Epidermal melanocyte (primary cell): ENCODE measurements around the gene ZNF133.
"Not testable (repeated sequence)": the region's sequence is repeated elsewhere in the genome, so short reads cannot be mapped to it uniquely, and the experiment has no call there.

Experiments
- DNase-seq: peaks from one replicate; pipeline ENCODE4 v3.0.0; 2011; ENCODE audit warnings: low spot score; ENCODE audit not compliant: insufficient read length

The ZNF133 gene

DNA sequence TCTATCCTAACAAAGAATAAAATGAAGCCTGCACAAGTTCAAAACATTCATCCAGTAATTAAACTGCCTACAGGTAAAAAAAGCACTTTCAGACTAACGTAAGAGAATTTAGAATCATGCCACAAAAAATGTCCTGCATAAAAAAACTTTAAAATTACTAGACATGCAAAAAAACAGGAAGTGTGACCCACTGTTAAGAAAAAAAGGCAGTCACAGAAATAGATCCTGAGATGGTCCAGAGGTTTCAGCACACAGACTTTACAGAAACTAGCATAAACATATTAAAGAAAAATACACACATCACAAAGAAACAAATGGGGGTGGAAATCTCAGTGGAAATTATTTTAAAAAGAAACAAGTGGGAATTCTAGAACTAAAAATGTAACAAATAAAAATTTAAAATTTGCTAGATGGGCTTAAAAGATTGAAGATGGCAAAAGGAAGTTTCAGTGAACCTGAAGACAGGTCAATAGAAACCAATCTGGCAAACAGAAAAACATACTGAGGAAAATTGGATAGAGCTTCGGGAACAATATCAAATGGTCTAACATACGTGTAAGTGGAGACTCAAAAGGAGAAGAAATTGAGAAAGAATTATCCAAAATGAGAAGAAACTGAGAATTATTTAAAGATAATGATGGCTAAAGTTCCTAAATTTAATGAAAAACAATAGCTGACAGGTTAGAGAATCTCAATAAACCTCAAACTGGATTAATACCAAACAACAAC is 3.4 kb upstream of the ZNF133 start:
- DNase-seq: no peak

DNA sequence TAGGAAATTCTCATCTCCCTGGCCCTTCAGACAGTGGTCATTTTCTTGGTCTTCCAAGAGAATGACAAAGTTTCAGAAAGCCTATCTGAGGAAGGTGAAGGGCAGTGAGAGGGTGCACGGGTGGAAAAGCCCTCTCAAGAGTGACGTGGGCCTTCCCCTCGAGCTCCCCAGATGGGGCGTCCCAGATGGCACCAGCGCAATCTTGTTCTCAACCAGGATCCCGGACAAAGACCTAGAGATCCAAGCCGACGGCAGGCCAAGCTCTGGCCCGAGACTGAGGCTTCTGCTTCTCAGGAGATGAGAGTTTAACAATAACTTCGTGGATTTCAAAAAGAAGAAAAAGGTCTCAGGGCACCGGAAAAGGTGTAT is 797 bp upstream of the ZNF133 start:
- no peak for DNase-seq

DNA sequence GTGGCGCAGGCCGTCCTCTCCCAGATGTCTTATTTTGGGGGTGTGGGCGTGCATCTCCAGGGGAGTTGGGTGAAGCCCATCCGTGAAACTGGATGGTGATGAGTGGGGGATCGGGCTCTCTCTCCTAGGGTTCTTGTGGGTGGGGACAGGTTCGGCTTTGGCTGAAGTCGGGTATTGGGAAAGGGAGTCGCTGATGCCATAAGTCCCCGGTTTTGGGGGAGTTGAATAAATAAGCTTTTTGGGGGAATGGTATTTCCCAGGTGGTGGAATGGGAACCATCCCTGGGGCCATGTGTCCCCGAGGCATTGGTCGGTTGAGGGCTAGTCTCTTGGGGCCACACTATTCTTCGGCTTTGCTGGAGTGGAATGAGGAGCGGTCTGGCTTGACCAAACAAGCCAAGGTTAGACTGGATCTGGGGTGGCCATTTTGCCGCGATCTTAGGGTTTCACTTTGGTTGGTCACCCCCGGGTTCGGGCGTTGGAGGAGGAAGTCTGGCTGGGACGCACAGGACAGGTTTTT is 481 bp downstream of the ZNF133 start:
- no peak for DNase-seq

DNA sequence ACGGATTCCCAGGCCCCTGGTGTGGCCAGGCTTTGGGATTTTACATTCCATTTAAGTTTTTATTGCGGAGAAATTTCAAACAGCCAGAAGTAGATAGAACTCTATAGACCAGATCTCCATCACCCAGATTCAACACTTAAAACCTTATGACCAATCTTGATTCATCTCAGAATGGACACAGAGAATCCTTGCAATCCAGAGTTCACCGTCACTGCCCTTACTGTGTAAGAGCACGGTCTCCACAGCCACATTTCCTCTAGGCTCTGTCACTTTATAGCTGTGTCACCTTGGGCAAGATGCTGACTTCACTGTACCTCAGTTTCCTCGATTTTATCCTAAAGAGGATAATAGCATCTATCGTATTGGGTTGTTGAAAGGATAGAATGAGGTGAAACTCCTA is 979 bp downstream of the ZNF133 start:
- no peak for DNase-seq

DNA sequence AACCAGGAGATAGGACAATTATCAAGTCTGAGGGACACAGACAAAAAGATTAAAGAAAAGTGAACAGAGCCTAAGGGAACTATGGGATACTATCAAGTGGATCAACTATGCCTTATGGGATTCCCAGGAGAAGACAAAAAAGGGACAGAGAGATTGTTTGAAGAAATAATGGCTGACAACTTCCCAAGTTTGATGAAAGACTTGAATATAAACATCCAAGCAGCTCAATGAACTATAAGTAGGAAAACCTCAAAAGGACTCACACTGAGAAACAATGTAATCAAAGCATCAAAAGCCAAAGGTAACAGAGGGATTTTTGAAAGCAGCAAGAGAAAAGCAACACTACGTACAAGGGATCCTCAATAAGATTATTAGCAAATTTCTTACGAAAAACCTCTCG is 11.0 kb downstream of the ZNF133 start:
- DNase-seq: no peak

DNA sequence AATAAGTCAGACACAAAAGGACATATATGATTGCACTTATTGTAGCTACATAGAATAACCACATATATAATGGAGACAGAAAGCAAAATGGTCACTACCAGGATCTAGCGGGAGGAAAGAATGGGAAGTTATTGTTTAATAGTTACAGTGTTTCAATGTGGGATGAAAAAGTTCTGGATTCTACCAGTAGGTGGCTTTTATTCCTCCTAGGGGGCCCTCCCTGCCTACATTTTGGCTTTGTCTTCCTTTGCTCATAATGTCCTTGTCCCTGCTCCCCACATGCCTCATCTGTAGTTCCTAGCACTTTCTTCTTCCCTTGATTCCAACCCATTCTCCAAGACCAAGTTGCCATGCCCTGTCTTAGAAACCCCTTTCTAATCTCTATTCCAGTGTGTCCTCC is 16.3 kb downstream of the ZNF133 start:
- DNase-seq: no peak

DNA sequence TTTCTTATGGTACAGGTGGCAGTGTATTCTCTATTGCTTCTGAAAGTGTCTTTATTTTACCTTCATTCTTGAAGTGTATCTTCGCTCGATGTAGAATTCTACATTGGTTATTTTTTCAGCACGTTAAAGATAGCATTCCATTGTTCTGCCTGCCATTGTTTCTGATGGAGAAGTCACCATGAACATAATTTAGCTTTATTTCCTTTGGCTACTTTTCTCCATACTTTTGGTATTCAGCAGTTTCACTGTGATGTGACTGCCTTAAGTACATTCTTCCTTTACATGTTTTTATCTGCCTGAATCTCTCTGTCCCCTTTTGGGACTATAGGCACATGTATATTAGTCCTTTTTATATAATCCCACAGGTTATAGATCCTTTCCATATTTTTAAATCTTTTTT is 19.0 kb downstream of the ZNF133 start:
- no peak for DNase-seq

DNA sequence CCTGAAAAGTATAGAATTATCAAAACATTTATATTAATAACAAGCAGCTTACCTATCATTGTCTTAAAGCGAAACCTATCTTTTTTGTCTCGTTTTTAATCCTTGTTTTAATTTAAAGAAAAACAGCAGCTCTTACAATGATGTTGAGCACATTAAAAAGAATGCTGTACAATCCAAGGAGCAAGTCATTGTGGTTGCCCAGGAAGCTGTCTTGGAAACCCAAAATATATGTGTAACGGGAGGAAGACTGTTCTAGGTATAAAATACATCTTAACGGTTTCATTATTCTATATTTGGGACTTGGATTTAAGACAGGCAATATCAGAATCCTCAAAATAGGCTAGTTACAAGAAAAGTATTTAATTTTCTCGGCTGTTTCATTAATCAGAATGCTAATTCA is 21.7 kb downstream of the ZNF133 start:
- no peak for DNase-seq

DNA sequence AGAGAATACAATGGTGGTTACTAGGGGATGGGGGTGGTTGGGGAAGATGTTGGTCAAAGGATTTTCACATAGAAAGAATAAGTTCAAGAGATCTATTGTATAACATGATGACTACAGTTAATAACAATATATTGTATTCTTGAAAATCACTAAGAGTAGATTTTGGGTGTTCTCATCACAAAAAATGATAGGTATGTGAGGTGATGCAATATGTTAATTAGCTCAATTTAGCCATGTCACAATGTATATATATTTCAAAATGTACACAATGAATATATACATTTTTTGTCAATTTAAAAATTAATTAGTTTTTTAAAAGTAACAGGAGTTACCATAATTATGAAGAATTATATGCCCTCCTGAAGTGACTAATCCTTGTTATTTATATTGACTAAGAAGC is 22.3 kb downstream of the ZNF133 start:
- DNase-seq: no peak

DNA sequence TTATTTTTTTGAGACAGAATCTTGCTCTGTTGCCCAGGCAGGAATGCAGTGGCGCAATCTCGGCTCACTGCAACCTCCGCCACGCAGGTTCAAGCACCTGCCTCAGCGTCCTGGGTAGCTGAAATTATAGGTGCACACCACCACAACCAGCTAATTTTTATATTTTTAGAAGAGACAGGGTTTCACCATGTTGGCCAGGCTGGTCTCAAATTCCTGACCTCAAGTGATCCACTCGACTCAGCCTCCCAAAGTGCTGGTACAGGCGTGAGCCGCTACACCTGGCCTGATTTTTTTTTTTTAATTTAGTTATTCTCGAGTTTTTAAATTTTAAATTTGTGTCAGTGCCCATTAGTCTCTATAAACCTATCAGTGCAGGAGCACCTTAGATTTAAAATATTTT is 24.4 kb downstream of the ZNF133 start:
- no peak for DNase-seq

DNA sequence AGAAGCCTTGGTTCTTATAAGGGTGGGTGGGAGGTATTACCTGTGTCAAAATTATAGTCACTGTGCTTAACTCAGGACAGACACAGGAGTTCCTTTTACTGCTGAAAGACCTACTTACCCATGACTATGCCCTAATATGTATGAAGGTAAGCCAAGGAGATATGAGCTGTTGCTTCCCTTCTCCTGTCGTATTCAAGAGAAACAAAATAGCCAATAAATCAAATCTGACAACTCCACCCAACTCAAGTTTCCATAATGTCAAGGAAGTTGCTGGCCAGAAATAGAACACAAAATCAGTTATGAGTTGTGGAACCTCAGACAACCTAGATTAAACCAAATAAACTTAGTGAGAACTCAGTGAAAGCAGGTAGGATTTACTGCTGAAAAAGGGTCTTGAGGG is 25.1 kb downstream of the ZNF133 start:
- DNase-seq: no peak

DNA sequence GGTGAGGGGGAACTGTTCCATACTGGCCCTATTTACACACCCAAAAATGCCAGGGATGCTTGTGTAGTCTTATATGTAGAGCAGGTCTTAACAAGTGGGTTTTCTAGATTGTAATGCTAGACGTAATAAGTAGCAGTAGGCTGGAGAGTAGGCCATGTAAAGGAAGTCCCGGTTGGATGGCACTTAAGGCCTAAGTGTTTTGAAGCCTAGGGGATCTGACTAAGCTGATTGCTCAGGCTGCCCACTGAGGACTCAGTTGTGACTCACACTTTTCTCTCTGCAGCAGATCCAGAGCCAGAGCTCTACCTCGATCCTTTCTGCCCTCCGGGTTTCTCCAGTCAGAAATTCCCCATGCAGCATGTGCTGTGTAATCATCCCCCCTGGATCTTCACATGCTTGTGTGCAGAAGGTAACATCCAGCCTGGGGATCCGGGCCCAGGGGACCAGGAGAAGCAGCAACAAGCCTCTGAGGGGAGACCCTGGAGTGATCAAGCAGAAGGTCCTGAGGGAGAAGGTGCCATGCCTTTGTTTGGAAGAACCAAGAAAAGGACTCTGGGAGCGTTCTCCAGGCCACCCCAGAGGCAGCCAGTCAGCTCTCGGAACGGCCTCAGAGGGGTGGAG is 26.6 kb downstream of the ZNF133 start:
- no peak for DNase-seq

DNA sequence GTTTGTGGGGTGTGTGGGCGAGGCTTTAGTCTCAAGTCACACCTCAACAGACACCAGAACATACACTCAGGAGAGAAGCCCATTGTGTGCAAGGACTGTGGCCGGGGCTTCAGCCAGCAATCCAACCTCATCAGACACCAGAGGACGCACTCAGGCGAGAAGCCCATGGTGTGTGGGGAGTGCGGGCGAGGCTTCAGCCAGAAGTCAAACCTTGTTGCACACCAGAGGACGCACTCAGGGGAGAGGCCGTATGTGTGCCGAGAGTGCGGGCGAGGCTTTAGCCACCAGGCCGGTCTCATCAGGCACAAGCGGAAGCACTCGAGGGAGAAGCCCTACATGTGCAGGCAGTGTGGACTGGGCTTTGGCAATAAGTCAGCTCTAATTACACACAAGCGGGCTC is 27.8 kb downstream of the ZNF133 start:
- no peak for DNase-seq

DNA sequence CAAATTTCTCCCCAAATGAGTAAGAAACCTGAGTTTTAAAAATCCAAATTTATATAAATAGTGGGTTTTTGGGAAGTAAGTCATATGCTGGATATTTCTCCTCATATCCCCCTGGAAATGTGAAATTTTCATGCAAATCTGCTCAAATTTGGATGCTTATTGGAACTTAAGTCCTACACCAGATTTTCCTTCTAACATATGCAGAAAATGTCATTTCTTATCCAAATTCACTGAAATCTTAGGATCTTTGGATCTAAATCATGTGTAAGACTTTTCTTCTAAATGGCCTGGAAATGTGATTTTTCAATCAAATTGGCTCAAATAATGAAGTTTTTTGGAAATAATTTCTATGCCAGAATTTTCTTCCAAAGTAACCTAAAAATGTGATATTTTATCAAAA is 33.0 kb downstream of the ZNF133 start:
- DNase-seq: no peak

DNA sequence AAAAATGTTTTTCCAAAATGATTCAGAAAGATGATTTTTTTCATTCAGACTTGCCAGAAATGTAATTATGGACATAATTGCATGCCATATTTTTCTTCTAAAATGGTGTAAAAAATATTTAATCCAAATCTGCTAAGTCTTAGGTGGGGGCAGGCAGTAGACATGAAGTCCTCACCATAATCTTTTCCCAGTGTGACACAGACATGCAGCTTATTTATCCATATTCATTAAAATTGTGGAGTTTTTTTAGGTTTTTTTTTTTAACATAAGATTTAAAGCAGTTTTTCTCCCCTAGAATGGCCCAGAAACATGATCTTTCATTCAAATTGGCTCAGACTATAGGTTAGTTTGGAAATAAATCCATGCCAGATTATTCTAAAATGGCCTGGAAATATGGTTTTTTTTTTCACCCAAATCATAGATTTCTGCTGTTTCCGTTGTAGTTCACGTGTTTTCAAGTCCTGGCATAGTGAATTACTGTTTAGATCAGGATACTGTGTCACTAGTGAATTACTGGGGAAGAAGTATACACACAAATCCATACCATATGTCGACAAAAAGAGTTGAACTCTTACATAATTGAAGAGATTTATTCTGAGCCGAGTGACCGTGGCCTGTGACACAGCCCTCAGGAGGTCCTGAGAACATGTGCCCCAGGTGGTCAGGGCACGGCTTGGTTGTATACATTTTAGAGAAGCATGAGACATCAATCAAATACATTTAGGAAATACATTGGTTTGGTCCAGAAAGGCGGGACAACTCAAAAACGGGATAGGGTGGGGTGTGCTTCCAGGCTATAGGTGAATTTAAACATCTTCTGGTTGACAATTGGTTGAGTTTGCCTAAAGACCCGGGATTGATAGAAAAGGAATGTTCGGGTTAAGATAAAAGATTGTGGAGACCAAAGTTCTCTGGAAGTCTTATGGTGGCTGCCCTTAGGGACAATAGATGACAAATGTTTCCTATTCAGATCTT is 33.9 kb downstream of the ZNF133 start:
- DNase-seq: no peak

DNA sequence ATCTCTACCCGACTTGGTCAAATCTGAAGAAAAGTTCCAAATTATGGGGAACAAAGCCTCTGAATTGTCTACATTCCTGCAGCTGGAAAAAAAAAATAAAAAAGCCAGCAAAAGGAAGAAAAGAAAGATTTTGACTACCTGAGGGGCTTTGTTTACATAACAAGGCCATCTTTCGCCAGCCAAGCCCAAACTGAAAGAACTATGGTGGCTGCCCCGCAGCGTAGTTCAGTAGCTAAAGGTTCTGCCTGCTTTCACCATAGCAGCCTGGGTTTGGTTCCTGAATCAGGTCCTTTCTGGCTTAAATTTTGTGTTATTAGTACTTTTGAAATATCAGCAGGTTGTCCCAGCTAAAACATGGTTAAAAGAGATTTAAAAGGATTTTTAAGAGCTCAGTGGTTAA is 35.4 kb downstream of the ZNF133 start:
- no peak for DNase-seq

DNA sequence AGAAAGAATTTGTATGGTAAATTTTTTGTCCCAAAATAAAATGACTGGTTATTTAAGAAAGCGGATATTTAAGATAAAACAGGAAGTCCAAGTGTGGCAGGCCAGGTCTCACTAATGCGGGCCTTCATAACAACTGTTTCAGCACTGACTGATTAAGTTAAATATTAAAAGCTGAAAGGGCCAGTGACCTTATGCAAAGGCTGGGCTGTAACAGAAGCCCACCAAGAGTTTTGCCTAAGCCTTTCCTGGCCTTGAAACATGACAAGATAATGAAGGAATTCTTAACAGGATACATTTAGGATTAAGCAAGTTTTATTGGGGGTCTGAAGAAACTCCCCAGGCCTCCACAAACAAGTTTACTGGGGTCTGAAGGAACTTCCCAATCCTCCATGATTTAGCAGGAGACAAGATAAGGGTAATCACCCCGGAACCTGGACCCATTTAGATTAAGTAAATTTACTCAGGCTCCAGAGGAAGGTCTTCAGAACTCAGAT is 36.3 kb downstream of the ZNF133 start:
- no peak for DNase-seq

DNA sequence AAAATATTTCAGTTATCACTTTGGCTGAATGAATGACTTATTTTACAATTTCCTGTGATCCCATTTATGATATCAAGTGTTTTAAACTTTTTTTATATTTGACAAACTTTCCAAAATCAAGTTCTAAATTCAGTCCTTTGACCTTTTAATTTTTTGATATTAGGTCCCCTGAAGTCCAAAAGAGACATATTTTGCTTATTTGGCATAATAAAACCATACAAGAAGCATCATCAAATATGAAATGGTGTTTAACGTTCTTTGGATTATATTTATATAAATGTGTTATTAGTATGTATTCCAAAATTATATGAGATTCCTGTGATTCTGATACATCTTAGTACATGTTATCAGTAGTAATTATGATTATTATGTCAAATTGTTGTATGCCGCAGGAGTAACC is 38.7 kb downstream of the ZNF133 start:
- no peak for DNase-seq

DNA sequence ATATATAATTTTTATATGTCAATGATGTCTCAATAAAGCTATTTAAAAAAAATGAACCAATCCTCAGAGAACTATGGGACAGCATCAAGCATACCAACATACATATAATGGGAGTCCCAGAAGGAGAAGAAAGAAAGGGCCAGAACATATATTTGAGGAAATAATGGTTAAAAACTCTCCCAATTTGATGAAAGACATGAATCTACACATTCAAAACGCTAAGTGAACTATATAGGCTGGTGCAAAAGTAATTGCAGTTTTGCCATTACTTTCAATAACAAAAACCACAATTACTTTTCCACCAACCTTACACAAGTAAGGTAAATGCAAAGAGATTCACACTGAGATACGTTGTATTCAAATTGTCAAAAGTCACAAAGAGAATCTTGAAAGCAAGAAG is 43.4 kb downstream of the ZNF133 start:
- no peak for DNase-seq

DNA sequence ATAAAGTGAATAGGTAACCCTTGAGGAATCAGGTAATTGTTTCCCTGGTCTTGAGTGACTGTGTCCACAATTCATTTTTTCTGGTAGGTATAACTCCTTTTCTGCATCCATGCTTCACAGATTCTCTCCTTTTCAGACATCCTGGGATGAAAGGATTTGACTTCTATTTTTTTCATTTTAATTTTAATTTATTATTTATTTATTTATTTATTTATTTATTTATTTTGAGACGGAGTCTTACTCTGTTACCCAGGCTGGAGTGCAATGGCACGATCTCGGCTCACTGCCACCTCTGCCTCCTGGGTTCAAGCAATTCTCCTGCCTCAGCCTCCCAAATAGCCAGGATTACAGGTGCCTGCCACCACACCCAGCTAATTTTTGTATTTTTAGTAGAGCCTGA is 61.4 kb downstream of the ZNF133 start:
- not testable (repeated sequence) for DNase-seq

DNA sequence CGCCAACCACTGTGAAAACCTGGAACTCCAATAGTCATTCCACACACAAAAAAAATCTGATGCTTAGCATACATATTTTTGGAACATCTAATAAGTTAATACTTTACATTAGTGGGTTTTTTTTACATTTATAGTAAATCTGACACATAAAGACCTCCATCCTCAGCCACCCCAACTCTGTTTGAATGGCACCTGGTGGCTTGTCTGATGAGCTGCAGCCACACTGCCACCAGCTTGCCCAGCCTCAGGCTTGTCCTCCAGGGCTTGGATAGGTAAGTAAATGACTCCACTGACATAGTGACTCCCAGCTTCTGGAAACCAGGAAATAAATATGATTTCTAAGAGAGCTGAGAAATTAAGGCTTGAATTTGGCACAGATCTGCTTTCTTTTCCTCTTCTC is 71.5 kb downstream of the ZNF133 start:
- DNase-seq: no peak

DNA sequence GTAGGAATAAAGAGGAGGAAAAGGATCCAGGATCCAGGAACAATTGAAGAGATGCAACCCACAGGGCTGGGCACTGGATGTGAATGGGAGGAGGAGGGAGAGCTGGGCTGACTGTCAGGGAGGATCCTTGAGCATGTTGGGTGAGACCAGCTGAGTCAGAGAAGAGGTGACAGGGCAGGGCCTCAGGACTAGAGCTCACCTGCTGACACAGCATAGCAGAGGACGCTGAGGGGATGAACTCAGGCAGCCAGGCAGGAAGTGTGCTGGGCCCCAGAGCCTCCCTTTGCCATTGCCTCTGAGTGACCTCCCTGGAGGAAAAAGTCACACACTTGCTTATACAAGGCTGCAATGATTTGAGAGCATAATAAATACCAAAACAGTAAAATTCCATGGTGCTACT is 72.3 kb downstream of the ZNF133 start:
- no peak for DNase-seq
